ENCODE results near the gene ANKH.

- TF ChIP-seq CTCF (conservative IDR thresholded peaks at IDR 0.05) (no peak), EZH2 (IDR thresholded peaks at IDR 0.05; ENCODE audit: low read depth) (no peak)
Observed at GRCh38 chr5:14882658-14883580, 11.3 kb upstream of the ANKH start.
